Measurements from ENCODE around the gene ZFHX3. TPM values are rescaled to one million over a fixed set of nuclear protein-coding genes. Genes with fewer than 3 reads are reported as not detected.

The ZFHX3 gene
- total and polyA plus RNA-seq, 2 of the 8 experiments (the other 6 are each of a cell fraction or from before 2014, with no cell fraction given): 0.08 to 0.99 TPM

DNA sequence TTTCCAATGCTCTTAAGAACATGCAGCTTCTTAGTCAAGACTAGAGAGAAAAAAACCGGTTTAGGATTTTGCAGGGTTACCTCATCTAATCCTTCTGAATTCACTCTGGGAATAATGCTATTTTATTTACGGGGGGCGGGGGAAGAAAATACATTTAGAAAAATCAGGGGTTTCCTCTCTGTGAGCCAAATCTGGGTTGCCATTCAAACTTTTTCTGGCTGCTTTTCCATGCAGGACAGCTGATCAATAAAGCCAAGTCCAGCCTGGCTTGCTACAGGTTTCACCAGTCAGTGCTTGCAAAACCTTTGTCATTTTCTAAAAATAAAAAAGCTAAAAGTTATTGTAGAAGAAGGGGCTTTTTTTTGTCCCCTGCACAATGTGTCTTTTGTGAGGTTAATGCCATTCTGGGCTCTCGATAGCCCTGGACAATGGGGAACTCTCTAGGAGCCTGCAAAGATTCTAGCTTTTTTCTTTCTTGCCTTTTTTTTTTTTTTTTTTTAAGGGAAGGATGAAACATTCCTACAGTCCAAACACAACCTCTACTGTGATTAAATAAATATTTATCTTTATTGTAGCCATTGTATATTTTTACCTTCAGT is 13.1 kb upstream of the ZFHX3 start (continued):
- TF ChIP-seq, protein P1, sequence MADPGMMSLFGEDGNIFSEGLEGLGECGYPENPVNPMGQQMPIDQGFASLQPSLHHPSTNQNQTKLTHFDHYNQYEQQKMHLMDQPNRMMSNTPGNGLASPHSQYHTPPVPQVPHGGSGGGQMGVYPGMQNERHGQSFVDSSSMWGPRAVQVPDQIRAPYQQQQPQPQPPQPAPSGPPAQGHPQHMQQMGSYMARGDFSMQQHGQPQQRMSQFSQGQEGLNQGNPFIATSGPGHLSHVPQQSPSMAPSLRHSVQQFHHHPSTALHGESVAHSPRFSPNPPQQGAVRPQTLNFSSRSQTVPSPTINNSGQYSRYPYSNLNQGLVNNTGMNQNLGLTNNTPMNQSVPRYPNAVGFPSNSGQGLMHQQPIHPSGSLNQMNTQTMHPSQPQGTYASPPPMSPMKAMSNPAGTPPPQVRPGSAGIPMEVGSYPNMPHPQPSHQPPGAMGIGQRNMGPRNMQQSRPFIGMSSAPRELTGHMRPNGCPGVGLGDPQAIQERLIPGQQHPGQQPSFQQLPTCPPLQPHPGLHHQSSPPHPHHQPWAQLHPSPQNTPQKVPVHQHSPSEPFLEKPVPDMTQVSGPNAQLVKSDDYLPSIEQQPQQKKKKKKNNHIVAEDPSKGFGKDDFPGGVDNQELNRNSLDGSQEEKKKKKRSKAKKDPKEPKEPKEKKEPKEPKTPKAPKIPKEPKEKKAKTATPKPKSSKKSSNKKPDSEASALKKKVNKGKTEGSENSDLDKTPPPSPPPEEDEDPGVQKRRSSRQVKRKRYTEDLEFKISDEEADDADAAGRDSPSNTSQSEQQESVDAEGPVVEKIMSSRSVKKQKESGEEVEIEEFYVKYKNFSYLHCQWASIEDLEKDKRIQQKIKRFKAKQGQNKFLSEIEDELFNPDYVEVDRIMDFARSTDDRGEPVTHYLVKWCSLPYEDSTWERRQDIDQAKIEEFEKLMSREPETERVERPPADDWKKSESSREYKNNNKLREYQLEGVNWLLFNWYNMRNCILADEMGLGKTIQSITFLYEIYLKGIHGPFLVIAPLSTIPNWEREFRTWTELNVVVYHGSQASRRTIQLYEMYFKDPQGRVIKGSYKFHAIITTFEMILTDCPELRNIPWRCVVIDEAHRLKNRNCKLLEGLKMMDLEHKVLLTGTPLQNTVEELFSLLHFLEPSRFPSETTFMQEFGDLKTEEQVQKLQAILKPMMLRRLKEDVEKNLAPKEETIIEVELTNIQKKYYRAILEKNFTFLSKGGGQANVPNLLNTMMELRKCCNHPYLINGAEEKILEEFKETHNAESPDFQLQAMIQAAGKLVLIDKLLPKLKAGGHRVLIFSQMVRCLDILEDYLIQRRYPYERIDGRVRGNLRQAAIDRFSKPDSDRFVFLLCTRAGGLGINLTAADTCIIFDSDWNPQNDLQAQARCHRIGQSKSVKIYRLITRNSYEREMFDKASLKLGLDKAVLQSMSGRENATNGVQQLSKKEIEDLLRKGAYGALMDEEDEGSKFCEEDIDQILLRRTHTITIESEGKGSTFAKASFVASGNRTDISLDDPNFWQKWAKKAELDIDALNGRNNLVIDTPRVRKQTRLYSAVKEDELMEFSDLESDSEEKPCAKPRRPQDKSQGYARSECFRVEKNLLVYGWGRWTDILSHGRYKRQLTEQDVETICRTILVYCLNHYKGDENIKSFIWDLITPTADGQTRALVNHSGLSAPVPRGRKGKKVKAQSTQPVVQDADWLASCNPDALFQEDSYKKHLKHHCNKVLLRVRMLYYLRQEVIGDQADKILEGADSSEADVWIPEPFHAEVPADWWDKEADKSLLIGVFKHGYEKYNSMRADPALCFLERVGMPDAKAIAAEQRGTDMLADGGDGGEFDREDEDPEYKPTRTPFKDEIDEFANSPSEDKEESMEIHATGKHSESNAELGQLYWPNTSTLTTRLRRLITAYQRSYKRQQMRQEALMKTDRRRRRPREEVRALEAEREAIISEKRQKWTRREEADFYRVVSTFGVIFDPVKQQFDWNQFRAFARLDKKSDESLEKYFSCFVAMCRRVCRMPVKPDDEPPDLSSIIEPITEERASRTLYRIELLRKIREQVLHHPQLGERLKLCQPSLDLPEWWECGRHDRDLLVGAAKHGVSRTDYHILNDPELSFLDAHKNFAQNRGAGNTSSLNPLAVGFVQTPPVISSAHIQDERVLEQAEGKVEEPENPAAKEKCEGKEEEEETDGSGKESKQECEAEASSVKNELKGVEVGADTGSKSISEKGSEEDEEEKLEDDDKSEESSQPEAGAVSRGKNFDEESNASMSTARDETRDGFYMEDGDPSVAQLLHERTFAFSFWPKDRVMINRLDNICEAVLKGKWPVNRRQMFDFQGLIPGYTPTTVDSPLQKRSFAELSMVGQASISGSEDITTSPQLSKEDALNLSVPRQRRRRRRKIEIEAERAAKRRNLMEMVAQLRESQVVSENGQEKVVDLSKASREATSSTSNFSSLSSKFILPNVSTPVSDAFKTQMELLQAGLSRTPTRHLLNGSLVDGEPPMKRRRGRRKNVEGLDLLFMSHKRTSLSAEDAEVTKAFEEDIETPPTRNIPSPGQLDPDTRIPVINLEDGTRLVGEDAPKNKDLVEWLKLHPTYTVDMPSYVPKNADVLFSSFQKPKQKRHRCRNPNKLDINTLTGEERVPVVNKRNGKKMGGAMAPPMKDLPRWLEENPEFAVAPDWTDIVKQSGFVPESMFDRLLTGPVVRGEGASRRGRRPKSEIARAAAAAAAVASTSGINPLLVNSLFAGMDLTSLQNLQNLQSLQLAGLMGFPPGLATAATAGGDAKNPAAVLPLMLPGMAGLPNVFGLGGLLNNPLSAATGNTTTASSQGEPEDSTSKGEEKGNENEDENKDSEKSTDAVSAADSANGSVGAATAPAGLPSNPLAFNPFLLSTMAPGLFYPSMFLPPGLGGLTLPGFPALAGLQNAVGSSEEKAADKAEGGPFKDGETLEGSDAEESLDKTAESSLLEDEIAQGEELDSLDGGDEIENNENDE (IDR thresholded peaks at IDR 0.05; ENCODE audit: insufficient replicate concordance, low read length): peak; percentile 62
- no peak for TF ChIP-seq RNF2 (IDR thresholded peaks at IDR 0.05; ENCODE audit: borderline replicate concordance, low read depth, low read length, missing control alignments, poor library complexity, severe bottlenecking)
- no peak for TF ChIP-seq CBX8 (IDR thresholded peaks at IDR 0.05; ENCODE audit: borderline replicate concordance, low read depth, low read length)
- peak; percentile 73 for TF ChIP-seq NANOG (IDR thresholded peaks at IDR 0.05; ENCODE audit: insufficient read depth, low read depth, low read length, poor library complexity, severe bottlenecking)
